22Rv1 (cell line): Measurements from ENCODE around the gene ACOXL.

Experiments
- CTCF ChIP-seq: fragments of 450-650 bp; IDR thresholded peaks from 2 replicates; pipeline ENCODE4 v1.5.1; 2017; ENCODE audit warnings: mild to moderate bottlenecking
- ZFX ChIP-seq: fragments of 450-650 bp; IDR thresholded peaks from 2 replicates; pipeline ENCODE4 v1.6.1; 2017; ENCODE audit warnings: antibody characterized with exemption, borderline replicate concordance

GRCh38 chr2:110863726-110864125, 131.4 kb downstream of the ACOXL start:
- TF ChIP-seq CTCF (no peak), ZFX (no peak)
